ENCODE data around the gene ETF1.
A peak's percentile ranks its signal among the peaks of the same experiment; 100 is the strongest.

DNA sequence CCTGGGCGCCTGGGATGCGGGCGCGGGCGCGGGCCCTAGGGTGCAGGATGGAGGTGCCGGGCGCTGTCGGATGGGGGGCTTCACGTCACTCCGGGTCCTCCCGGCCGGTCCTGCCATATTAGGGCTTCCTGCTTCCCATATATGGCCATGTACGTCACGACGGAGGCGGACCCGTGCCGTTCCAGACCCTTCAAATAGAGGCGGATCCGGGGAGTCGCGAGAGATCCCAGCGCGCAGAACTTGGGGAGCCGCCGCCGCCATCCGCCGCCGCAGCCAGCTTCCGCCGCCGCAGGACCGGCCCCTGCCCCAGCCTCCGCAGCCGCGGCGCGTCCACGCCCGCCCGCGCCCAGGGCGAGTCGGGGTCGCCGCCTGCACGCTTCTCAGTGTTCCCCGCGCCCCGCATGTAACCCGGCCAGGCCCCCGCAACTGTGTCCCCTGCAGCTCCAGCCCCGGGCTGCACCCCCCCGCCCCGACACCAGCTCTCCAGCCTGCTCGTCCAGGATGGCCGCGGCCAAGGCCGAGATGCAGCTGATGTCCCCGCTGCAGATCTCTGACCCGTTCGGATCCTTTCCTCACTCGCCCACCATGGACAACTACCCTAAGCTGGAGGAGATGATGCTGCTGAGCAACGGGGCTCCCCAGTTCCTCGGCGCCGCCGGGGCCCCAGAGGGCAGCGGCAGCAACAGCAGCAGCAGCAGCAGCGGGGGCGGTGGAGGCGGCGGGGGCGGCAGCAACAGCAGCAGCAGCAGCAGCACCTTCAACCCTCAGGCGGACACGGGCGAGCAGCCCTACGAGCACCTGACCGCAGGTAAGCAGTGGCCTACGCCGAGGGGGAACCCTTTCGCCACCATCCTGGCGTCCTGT lies 77.5 kb downstream of the ETF1 start, which contains the start of gene EGR1:
- TF ChIP-seq, protein P1, sequence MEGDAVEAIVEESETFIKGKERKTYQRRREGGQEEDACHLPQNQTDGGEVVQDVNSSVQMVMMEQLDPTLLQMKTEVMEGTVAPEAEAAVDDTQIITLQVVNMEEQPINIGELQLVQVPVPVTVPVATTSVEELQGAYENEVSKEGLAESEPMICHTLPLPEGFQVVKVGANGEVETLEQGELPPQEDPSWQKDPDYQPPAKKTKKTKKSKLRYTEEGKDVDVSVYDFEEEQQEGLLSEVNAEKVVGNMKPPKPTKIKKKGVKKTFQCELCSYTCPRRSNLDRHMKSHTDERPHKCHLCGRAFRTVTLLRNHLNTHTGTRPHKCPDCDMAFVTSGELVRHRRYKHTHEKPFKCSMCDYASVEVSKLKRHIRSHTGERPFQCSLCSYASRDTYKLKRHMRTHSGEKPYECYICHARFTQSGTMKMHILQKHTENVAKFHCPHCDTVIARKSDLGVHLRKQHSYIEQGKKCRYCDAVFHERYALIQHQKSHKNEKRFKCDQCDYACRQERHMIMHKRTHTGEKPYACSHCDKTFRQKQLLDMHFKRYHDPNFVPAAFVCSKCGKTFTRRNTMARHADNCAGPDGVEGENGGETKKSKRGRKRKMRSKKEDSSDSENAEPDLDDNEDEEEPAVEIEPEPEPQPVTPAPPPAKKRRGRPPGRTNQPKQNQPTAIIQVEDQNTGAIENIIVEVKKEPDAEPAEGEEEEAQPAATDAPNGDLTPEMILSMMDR (IDR thresholded peaks at IDR 0.05; ENCODE audit: low read length): peak; percentile 23; the same call in 1 of the 2 replicates
- TF ChIP-seq EZH2phosphoT487 (IDR thresholded peaks at IDR 0.05; ENCODE audit: low read length): no peak

Data from MM.1S (cell line).